HG03354 (cell line): Measurements from ENCODE around the gene DYNLRB1.

Experiments
- ATAC-seq: cut with Tn5 transposase; IDR thresholded peaks from one replicate; pipeline ENCODE4 v1.9.1; 2021; ENCODE audit warnings: mild to moderate bottlenecking; ENCODE audit not compliant: unreplicated experiment, poor library complexity, severe bottlenecking

The DYNLRB1 gene

GRCh38 chr20:34571753-34572152 is 55.5 kb downstream of the DYNLRB1 start:
- no peak for ATAC-seq

- no peak for ATAC-seq
Observed at GRCh38 chr20:34573541-34574300, 57.5 kb downstream of the DYNLRB1 start.

- ATAC-seq: no peak
Observed at GRCh38 chr20:34574426-34574825, 58.2 kb downstream of the DYNLRB1 start.

- no peak for ATAC-seq
Observed at GRCh38 chr20:34574861-34575260, 58.6 kb downstream of the DYNLRB1 start.

- no peak for ATAC-seq
Observed at GRCh38 chr20:34575271-34575670, 59.0 kb downstream of the DYNLRB1 start.

GRCh38 chr20:34575756-34576155 is 59.5 kb downstream of the DYNLRB1 start:
- ATAC-seq: no peak

- no peak for ATAC-seq
Observed at GRCh38 chr20:34577061-34577460, 60.8 kb downstream of the DYNLRB1 start.

- no peak for ATAC-seq
Observed at GRCh38 chr20:34578025-34578424, 61.8 kb downstream of the DYNLRB1 start.

- no peak for ATAC-seq
Observed at GRCh38 chr20:34578521-34578920, 62.3 kb downstream of the DYNLRB1 start.

- no peak for ATAC-seq
Observed at GRCh38 chr20:34579191-34579978, 63.2 kb downstream of the DYNLRB1 start.

- ATAC-seq: peak; percentile 73
Observed at GRCh38 chr20:34579979-34580940, 64.0 kb downstream of the DYNLRB1 start.

- ATAC-seq: no peak
Observed at GRCh38 chr20:34581341-34582184, 65.3 kb downstream of the DYNLRB1 start.

- no peak for ATAC-seq
Observed at GRCh38 chr20:34582221-34582620, 66.0 kb downstream of the DYNLRB1 start.

- no peak for ATAC-seq
Observed at GRCh38 chr20:34582911-34583310, 66.7 kb downstream of the DYNLRB1 start.

- no peak for ATAC-seq
Observed at GRCh38 chr20:34583544-34583943, 67.3 kb downstream of the DYNLRB1 start.

- no peak for ATAC-seq
Observed at GRCh38 chr20:34585019-34585418, 68.8 kb downstream of the DYNLRB1 start.

- ATAC-seq: no peak
Observed at GRCh38 chr20:34586488-34587163, 70.4 kb downstream of the DYNLRB1 start.
